ENCODE data around the gene GTF3C1.

DNA sequence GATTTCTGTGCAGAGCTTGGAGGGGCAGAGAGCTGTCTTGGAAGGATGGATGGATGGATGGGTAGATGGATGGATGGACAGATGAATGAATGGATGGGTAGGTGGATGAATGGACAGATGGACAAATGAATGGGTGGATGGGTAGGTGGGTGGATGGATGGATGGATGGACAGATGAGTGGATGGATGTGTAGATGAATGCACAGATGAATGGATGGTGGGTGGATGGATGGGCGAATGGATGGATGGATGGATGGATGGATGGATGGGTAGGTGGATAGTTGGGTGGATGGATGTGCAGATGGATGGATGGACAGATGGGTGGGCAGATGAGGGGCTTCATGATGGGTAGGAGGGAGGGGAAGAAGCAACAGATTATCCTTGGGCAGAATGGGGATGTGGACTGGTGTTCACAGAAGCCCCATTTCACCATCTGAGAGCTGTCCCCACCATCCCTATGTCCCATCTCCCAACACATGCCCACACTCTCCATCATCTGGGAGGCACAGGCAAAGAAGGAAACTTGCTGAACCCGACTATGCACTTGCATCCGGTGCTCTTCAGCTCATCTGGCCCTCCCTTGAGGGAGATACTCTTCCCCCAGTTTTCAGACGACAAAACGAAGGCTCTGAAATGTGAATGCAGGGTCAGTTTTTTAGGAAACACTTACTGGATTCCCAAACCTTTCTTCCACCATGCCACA, 90.6 kb downstream of the GTF3C1 start:
- TF ChIP-seq, protein P1, sequence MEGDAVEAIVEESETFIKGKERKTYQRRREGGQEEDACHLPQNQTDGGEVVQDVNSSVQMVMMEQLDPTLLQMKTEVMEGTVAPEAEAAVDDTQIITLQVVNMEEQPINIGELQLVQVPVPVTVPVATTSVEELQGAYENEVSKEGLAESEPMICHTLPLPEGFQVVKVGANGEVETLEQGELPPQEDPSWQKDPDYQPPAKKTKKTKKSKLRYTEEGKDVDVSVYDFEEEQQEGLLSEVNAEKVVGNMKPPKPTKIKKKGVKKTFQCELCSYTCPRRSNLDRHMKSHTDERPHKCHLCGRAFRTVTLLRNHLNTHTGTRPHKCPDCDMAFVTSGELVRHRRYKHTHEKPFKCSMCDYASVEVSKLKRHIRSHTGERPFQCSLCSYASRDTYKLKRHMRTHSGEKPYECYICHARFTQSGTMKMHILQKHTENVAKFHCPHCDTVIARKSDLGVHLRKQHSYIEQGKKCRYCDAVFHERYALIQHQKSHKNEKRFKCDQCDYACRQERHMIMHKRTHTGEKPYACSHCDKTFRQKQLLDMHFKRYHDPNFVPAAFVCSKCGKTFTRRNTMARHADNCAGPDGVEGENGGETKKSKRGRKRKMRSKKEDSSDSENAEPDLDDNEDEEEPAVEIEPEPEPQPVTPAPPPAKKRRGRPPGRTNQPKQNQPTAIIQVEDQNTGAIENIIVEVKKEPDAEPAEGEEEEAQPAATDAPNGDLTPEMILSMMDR (IDR thresholded peaks at IDR 0.05 in 8 of 11, conservative IDR thresholded peaks at IDR 0.05 in 3 of 11) = no peak
- TF ChIP-seq POLR2AphosphoS5 (IDR thresholded peaks at IDR 0.05) = no peak
